Adrenal gland (tissue), 12 donors: ENCODE data around the gene FLACC1. TPM values are rescaled to one million over a fixed set of nuclear protein-coding genes. Genes with fewer than 3 reads are reported as not detected.

ENCODE experiments used
- DNase-seq, 7 donors: peaks; one replicate each; pipeline ENCODE4 v3.0.0-alpha.2; 2019 to 2020
- H3K27ac ChIP-seq, 5 donors: fragments of 200-600 bp; sonication (generic) in 4 of 5; 1 replicate in 3 of 5; 2 replicates in 2 of 5; pipeline versions ENCODE4 v1.5.1 to v1.8.0; 2016 to 2020; ENCODE audit warnings: mild to moderate bottlenecking in 1 of 5
- H3K27me3 ChIP-seq: fragments of 200-600 bp; 2 replicates; pipeline ENCODE4 v1.8.0; 2021
- H3K36me3 ChIP-seq, 2 donors: fragments of 200-600 bp; replicated peaks in 1 of 2; 1 replicate in 1 of 2; 2 replicates in 1 of 2; pipeline versions ENCODE4 v1.5.1 to v1.8.0; 2018 to 2022
- H3K4me1 ChIP-seq, 2 donors: fragments of 200-600 bp; replicated peaks in 1 of 2; 1 replicate in 1 of 2; 2 replicates in 1 of 2; pipeline versions ENCODE4 v1.5.1 to v1.8.0; 2018 to 2021
- H3K4me3 ChIP-seq, 4 donors: fragments of 200-600 bp; sonication (generic) in 3 of 4; one replicate each; pipeline ENCODE4 v1.5.1; 2016 to 2018
- H3K9me3 ChIP-seq, 3 donors: fragments of 200-600 bp; sonication (generic) in 1 of 3; replicated peaks in 1 of 3; 1 replicate in 2 of 3; 2 replicates in 1 of 3; pipeline versions ENCODE4 v1.5.1 to v1.8.0; 2016 to 2021
- POLR2A ChIP-seq, 2 donors: fragments of 450-650 bp; IDR thresholded peaks; one replicate each; pipeline ENCODE4 v1.6.1; 2017; ENCODE audit warnings: antibody characterized with exemption in 2 of 2, mild to moderate bottlenecking in 2 of 2, moderate library complexity in 1 of 2
- WGBS, 4 donors: extraction: QIAGEN DNeasy Blood & Tissue Kit in 2 of 4; methylation state at CpG; one replicate each; pipeline versions ENCODE4 v1.1.5 to v1.1.7; 2013 to 2017; 5-methylcytosine and 5-hydroxymethylcytosine counted together
- intact Hi-C, 2 donors: fragments of 100-400 bp; cut with DNase I; formaldehyde crosslinking; loops; one replicate each; pipeline versions ENCODE4 v1.14.1 to v1.15.0; 2022 to 2023
- polyA plus RNA-seq, 3 donors: library from polyadenylated mRNA; stranded (reverse); fragments of 200-250 nt in 2 of 3; fragments of 350-450 nt in 1 of 3; fragmentation: Illumina TruSeq in 1 of 3; extraction: RNeasy Lipid Tissue Mini Kit (QIAGEN cat#74804) in 1 of 3; gene quantifications; one replicate each; pipeline ENCODE4 v1.2.3, GENCODE V29; 2013 to 2014
- total RNA-seq, 9 donors: library from RNA; depleted of rRNA in 4 of 9; stranded (reverse); fragments of >200 nt in 4 of 9; fragments of 120-200 nt in 1 of 9; fragmentation: NEBNext Ultra II Directional in 1 of 9; extraction: Animal tissue kit (Norgen Biotek cat#: 25700) in 1 of 9; gene quantifications; one replicate each; pipeline versions ENCODE4 v1.1.0 to v1.2.4, GENCODE V29; 2013 to 2023
- TF ChIP-seq, protein P1 (sequence below), 6 experiments: fragments of 450-650 bp in 4 of 6; fragments of 200-600 bp in 2 of 6; sonication (generic) in 1 of 6; IDR thresholded peaks; 1 replicate in 5 of 6; 2 replicates in 1 of 6; pipeline versions ENCODE4 v1.5.1 to v1.8.0; 2016 to 2021; ENCODE audit warnings: antibody characterized with exemption in 6 of 6, mild to moderate bottlenecking in 2 of 6, moderate library complexity in 1 of 6
- donor health status: healthy with polysubstance abuse.
- donor health status: Bipolar disorder and iron deficiency.
- donor health status: DM: yes; HTN: yes; CAD: no.
- donor health status: DM: no; HTN: no; CAD: no.
- donor health status: DM: no; HTN: no; CAD: no.
- donor health status: DM: yes; HTN: yes; CAD: no.

Gene FLACC1
- total and polyA plus RNA-seq, 12 donors, result 0.52 to 4.3 (median 1.9) TPM; not detected in 1

DNA sequence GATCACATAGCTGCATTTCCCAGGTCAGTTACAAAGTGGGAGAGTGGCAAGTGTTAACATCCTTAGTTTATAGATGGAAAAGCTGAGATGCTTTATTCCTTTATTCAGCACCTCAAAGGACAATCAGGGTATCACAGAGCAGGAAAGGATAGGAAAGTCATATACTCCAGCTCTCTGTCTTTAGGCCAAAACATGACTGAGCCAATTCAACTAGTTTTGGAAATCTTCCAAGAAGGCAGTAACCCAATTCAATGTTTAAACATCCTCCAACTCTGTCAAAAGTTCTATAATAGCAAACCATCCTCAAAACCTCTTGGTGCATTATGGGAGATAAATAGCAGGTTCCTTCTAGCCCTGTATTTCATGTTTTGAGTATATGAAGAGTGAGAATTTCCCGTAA, 71.6 kb downstream of the FLACC1 start:
- H3K27ac ChIP-seq, result no peak overlapping the region
- H3K9me3 ChIP-seq, result no peaks in the 10 kb centered on the region
- H3K4me3 ChIP-seq, result no peak overlapping the region
- DNase-seq, result no peak
- intact Hi-C loops, result no loop called here
- no peaks in the 10 kb centered on the region for H3K27me3 ChIP-seq
- peaks cover 0 to 15% of the 10 kb centered on the region in 2 donors for H3K36me3 ChIP-seq
- TF ChIP-seq POLR2A (IDR thresholded peaks at IDR 0.05), result no peak
- TF ChIP-seq, protein P1, sequence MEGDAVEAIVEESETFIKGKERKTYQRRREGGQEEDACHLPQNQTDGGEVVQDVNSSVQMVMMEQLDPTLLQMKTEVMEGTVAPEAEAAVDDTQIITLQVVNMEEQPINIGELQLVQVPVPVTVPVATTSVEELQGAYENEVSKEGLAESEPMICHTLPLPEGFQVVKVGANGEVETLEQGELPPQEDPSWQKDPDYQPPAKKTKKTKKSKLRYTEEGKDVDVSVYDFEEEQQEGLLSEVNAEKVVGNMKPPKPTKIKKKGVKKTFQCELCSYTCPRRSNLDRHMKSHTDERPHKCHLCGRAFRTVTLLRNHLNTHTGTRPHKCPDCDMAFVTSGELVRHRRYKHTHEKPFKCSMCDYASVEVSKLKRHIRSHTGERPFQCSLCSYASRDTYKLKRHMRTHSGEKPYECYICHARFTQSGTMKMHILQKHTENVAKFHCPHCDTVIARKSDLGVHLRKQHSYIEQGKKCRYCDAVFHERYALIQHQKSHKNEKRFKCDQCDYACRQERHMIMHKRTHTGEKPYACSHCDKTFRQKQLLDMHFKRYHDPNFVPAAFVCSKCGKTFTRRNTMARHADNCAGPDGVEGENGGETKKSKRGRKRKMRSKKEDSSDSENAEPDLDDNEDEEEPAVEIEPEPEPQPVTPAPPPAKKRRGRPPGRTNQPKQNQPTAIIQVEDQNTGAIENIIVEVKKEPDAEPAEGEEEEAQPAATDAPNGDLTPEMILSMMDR (IDR thresholded peaks at IDR 0.05), result no peak
- 97 to 100% (median 100%) methylated on average over 1 of the region's 1 CpG for WGBS, 4 donors
- no peaks in the 10 kb centered on the region for H3K4me1 ChIP-seq

DNA sequence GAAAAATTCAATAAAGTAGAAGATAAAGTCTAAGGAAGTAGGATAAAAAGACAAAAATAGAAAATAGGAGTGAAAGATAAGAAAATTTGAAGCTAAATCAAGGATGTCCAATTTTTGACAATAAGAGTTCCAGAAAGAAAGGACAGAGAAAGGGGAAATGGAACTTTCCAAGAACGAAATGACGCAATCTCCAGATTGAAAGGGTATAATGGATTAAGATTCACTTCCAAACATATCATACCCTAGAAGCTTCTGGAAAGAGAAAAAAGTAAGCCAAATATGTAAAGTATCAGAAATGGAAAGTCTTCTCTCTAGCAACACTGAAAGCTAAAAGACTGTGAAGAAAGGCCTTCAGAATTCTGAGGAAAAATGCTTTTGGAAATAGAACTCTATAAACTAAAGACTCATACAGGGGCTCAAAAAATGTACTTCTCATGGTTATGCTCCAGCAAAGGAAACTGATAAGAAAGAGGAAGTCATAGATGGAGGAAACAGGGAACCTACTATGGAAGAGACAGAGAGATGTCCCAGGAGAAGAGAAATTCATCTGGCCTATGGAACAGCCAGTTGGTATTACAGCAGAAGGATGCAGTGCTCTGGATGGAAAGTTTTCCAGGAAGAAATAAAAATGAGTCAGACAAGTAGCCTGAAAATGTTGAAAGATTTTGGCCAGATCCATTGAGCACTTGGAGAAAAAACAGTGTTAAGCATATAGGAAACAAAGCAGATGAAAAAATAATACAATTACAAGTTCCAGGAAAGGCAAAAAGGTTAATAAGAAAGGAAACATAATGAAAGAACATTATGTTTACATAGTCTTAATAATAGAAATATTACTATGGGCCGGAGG, 76.7 kb downstream of the FLACC1 start:
- Histone ChIP-seq H3K36me3 (peaks cover 0 to 24% of the 10 kb centered on the region in 2 donors), H3K9me3 (no peaks in the 10 kb centered on the region), H3K4me3 (no peak overlapping the region), H3K27ac (no peak overlapping the region), H3K27me3 (no peaks in the 10 kb centered on the region), H3K4me1 (no peaks in the 10 kb centered on the region)
- 83 to 90% (median 86%) methylated on average over 3 of the region's 3 CpGs for WGBS, 4 donors
- intact Hi-C loops, result no loop called here
- no peak for DNase-seq
- no peak for TF ChIP-seq POLR2A (IDR thresholded peaks at IDR 0.05)
- TF ChIP-seq, protein P1 (IDR thresholded peaks at IDR 0.05), result no peak

DNA sequence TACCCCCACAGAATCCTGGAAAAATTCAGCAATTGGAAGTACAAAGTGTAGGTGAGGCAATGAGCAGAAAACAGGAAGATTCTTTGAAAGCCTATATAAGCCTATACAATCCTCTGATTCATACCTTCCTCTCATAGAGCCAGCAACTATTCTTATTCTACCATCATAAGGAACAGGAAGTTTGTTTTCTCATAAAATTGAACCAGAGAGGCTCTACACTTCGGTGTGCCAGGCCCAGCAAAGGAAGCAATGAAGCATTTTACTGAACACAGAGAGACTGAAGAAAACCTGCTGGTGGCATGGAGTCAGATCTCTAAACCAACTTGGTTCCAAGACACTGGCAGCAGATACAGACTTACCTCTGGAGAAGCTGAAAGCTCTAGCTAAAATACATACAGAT, 78.1 kb downstream of the FLACC1 start:
- TF ChIP-seq, protein P1 (IDR thresholded peaks at IDR 0.05), result no peak
- no peak for TF ChIP-seq POLR2A (IDR thresholded peaks at IDR 0.05)
- 90 to 100% (median 94%) methylated on average over 1 of the region's 1 CpG for WGBS, 4 donors
- no peak overlapping the region for H3K27ac ChIP-seq
- H3K4me3 ChIP-seq, result no peak overlapping the region
- H3K9me3 ChIP-seq, result no peaks in the 10 kb centered on the region
- no peaks in the 10 kb centered on the region for H3K27me3 ChIP-seq
- intact Hi-C loops, result no loop called here
- H3K4me1 ChIP-seq, result no peaks in the 10 kb centered on the region
- no peak for DNase-seq
- peaks cover 0 to 23% of the 10 kb centered on the region in 2 donors for H3K36me3 ChIP-seq

DNA sequence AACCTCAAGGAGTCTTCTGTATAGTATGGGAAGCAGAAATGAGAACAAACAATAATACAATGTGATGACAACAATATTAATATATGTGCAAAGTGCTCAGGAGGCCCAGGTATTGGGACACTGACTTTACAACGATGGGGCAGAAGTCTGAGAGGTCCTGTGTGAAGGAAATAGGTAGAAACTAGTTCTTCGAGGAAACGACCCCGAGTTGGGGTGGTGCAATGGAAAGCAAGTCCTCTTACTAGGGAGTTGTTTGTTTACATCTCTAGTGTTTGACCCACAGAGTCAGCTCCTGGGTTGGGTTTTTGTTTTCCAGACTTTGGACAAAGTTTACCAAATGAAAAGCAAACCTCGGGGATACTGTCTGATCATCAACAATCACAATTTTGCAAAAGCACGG, 80.6 kb downstream of the FLACC1 start:
- no peak overlapping the region for H3K27ac ChIP-seq
- no peaks in the 10 kb centered on the region for H3K27me3 ChIP-seq
- peaks cover 0 to 41% of the 10 kb centered on the region in 2 donors for H3K36me3 ChIP-seq
- TF ChIP-seq, protein P1 (IDR thresholded peaks at IDR 0.05), result no peak
- no peak for TF ChIP-seq POLR2A (IDR thresholded peaks at IDR 0.05)
- H3K4me1 ChIP-seq, result no peaks in the 10 kb centered on the region
- no peak for DNase-seq
- 90 to 93% (median 92%) methylated on average over 6 of the region's 6 CpGs for WGBS, 4 donors
- no peak overlapping the region for H3K4me3 ChIP-seq
- H3K9me3 ChIP-seq, result no peaks in the 10 kb centered on the region
- intact Hi-C loops, result no loop called here
